Measurements from ENCODE around the gene TTC33.
"Not testable (repeated sequence)": the region's sequence is repeated elsewhere in the genome, so short reads cannot be mapped to it uniquely, and the experiment has no call there.

The TTC33 gene

DNA sequence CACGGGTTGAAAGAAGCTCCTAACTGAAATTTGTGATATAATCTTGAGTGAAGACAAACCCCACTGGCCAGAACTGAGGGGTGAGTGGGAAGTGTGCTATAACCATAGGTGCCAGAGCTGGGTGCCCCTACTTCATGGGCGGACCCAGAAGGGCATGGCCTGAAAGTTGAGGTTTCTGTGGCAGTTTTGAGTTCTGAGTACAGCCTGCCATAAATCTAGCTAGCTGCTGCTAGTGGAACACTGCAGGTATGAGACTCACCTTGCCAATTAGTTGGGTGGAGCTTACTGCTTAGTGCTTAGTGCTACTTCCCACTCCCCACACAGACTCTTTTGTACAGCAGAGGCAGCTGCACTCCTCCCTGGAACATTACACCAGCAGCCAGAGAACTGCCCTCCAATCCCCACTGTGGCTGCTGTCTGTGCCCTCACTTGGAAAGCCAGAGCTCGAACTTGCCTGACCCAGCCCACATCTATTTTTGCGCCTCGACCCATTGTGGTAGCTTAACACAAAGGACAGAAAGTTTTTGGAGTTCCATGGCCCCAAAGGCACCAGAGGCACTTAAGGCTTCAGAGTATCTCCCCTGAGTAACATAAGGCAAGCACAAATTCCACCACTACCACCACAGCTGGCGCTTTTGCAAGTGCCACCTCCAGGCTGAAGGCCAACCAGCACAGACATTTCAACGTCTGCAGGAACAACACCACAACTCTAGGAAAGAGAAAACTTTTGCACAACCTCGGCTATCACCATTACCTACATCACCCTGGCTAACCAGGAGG is 103.1 kb downstream of the TTC33 start:
- DNase-seq (ENCODE audit: low read depth) = no peak

DNA sequence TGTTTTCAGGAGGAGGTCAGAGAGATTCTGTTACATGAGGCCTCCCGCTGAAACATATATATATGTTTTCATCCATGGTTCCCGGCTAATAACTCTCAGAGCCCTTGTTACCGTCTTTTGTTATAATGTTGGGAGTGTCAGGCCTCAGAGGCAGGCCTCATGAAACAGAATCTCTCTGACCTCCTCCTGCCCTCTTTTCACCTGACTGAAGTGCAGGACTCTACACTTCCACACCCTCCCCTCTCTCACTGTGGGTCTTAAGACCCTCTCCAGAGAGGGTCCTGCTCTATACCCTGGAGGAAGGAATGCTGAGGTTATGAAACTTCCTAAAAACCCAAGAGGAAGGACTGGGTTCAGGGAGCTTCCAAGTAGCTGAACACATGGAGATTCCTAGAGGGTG is 104.6 kb downstream of the TTC33 start:
- no peak for DNase-seq (ENCODE audit: low read depth)

DNA sequence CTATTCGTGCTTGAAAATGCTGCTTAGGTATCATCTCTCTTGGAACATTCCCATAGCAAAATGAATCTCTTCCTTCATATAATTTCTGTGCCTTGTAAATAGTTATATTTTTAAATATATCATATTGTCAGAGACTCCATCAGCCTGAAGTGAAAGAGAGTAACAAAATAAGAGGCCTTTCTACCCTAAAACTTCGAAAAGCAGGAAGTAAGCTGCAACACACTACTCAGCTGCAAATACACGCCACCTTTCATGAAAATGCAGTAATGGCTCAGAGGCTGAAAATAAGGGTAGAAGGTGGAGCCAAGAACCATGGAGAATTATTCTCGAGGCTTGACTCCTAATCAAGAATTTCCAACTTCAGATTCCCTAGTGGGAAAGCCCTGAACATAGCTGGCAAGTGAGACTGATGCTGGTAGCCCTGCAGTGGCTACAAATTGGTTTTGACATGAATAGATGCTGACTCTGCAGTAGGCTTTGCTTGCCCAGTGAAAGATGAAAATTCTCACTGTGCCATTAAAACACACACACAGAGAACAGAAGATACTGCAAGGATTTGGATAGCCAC is 106.2 kb downstream of the TTC33 start:
- DNase-seq (ENCODE audit: low read depth) = no peak

DNA sequence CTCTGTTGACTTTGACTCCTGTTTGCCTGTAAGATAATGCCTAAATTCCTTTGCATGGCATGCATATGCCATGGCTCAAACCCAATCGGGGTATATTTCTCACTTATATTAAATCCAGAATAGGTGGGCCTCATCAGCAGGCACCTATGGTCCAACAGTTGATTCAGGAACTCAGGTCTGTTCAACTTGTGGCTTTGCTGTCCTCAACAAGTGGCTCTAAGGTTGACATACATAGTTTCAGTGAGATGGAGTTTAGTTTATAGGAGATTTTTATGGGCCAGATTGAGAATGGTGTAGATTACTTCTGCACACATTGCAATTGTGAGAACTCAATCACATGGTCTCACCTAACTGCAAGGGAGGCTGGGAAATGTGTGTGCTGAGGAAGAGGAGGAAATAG is 107.6 kb downstream of the TTC33 start:
- no peak for DNase-seq (ENCODE audit: low read depth)

DNA sequence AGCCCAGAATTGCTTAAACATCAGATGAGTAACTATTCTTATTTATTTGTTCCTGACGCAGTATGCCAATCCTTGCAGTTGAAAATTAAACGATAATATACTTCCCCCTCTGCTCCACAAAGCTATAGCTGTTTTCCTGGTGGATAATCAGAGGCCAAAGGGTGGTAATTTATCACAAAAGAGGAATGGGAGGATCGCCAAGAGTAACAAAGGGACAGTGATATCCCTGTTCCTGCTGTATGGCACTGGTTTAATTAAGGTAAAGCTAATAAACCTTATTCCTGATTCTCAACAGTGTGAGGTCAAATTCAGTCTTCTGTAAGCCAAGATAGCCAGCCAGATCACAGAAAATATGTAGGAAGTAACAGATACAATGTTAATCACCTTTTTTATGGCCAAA is 109.5 kb downstream of the TTC33 start:
- DNase-seq (ENCODE audit: low read depth) = no peak

DNA sequence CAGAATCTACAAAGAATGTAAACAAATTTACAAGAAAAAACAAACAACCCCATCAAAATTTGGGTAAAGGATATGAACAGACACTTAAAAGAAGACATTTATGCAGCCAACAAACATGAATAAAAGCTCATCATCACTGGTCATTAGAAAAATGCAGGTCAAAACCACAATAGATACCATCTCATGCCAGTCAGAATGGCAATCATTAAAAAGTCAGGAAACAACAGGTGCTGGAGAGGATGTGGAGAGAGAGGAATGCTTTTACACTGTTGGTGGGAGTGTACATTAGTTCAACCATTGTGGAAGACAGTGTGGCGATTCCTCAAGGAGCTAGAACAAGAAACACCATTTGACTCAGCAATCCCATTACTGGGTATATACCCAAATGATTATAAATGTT is 116.2 kb downstream of the TTC33 start:
- not testable (repeated sequence) for DNase-seq (ENCODE audit: low read depth)

DNA sequence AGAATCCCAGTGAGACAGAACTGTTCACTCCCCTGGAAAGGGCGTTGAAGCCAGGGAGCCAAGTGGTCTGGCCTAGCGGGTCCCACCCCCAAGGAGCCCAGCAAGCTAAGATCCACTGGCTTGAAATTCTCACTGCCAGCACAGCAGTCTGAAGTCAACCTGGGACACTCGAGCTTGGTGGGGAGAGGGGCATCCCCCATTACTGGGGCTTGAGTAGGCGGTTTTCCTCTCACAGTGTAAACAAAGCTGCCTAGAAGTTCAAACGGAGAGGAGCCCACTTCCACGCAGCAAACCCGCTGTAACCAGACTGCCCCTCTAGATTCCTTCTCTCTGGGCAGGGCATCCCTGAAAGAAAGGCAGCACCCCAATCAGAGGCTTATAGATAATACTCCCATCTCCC is 121.2 kb downstream of the TTC33 start:
- DNase-seq (ENCODE audit: low read depth) = no peak

DNA sequence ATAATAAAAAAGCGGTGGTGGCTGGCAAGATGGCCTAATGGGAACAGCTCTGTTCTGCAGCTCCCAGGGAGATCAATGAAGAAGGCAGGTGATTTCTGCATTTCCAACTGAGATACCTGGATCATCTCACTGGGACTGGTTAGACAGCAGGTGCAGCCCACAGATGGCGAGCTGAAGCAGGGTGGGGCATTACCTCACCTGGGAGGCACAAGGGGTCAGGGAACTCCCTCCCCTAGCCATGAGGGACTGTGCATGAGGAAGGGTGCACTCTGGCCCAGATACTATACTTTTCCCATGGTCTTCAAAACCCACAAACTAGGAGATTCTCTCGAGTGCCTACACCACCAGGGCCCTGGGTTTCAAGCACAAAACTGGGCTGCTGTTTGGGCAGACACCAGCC is 121.6 kb downstream of the TTC33 start:
- DNase-seq (ENCODE audit: low read depth) = no peak

DNA sequence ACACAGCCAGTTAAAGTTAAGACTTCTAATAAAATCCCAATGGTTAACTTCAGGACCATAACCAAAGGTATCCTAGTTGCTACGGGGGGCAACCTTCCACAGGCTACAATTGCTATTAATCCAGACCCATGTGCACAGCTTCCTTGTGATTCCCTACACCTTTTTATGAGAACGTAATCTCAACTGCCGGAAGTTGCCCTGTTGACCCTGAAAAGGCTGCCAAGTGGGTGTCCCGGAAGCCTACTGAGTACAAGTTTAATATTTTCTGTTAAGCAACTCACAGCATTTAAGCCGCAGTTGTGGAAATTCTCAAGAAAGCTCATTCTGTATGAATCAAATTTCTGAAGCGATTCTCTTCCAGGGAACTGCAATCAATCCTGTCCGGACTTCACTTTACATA is 124.5 kb downstream of the TTC33 start:
- no peak for DNase-seq (ENCODE audit: low read depth)

DNA sequence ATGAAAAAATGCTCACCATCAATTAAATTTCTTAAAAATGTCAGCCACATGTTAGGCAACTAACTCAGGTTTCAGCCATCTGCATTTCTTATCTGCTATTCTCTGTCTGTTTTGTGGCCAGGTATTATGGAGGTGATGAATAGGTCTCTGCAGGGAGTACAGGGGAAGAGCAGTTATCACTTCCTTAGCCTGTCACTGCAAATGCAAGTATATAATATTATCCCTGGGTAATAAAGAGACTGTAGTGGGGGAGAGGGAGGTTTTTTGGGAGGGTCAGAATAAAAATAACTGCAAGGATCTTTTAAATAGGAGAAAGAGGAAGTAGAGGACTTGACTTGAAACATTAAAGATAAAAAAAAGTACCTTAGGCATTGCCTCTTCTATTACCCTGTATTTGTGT is 125.6 kb downstream of the TTC33 start:
- DNase-seq (ENCODE audit: low read depth) = no peak

DNA sequence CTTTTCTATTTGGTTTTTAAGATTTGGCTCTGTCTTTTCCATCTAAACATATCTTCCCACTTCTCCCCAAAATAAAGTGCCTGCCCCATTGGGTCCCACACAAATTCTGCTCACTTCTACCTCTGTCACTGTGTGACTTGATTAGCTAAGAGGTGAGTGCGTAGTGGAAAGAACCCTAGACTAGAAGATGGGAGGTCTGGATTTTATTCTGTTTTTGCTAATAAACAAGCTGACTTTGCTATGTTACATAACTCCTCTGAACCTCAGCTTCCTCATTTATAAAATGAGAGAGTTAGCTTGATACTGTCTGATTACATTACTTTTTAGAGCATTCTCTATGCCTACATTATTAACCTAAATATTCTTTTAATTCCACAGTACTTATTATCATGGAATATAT is 127.4 kb downstream of the TTC33 start:
- no peak for DNase-seq (ENCODE audit: low read depth)

DNA sequence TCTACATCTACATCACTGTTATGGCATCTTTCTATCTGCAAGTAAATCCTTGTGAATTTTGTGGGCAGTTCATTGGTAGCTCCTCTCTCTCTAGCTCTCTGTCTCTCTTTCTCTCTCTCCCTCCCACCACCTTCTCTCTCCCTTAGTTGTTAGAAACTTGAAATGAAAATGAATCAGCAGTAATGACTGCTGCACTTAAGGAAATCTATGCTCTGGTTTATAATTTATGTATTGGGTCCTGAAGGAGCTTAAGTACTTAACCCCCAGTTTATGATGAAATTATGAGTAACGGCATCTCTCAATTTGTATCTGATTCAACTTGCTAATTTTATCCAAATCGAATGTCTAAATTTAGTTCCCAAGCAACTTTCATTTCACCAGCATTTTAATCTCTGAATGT is 128.1 kb downstream of the TTC33 start:
- DNase-seq (ENCODE audit: low read depth) = no peak

DNA sequence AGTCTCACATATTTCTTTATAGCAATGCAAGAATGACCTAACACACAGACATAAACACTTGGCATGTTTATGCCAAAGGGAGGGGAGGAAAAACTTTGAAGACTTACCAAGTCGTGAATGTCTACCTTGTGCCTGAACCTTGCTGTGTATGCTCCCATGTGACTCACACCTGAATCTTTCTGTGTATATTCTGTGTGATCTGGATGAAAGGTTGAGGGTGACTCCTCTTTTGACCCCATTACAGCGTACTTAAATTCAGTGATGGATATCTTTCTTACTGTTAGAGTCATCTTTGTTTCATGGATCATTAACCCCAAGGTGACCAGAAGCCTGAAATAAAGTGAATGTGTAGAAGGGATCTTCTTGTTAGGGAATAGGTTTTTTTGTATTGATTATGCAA is 129.0 kb downstream of the TTC33 start:
- DNase-seq (ENCODE audit: low read depth) = no peak

DNA sequence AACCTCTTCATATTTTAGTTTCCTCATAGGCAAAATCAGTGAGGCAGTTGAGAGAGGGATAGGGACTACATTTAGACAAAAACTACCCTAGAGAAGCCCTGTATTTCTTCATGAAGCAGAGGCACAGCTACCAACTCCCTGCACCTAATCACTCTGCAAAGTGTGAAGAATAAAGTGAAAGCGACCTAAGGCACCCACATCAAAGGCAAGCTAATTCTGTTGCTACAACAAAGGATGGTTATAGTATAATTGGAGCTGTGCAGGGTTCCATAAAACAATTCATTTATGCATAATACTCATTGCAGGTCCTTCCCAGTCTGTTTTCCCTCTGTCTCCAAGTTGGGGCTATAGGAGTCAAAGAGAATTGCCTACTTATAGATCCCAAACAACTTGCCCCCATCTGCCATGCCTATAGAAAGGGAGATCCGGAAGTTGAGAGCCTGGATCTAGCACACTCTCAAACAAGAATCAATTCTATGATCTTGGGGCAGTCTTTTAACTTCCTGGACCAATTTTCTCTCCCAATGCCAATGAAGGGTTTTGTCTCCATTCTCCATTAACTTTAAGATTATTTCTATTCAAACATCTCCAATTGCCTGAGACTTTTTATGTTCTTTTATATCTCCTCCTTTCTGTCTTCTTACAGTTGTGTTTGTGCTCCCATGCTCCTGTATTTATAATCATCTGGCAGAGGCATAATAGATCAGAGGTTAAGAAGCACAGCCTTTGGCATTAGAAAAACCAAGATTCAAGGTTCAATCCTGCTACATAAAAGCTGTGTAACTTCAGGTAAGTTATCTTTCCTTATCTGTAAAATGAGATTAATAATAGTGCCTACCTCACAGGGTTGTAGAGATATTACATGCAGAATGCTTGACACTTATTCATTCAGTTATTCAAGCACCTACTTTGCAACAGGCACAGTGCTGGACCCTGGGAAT is 132.0 kb downstream of the TTC33 start:
- DNase-seq (ENCODE audit: low read depth) = no peak

DNA sequence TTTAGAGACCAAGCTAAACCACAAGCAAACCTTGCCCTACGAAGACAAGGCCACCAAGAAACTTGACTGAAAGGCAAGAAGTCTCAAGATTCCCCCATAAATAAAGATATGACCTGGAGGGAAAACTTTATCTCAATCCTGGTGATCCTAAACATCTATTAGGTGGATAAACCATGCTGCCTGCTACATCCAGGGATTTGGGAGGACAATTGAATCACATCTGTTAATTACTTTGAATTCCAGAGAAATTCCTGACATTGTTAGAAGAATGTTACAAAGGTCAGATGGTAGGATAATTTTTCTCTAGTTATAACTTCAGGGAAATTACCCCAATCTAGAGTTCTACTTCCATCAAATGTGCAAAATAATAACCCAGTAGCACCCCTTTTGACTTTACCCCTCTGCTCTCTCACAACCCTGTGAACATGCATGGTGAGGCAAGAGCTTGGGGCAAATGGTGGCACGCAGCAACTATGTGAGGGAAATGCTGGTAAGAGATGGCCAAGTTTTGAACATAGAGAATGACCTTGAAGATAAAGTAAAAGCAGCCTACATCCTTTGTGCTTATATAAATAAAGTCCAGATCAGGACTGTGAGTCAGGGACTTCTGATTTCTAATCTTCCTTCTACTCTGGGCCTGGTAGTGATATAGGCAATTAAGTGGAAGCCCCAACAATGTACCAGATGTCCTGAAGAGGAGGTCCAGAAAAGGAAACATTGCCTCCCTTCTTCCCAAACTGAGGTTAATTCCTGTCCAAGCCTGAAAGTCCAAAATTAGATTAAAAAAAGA is 133.1 kb downstream of the TTC33 start:
- DNase-seq (ENCODE audit: low read depth) = no peak

DNA sequence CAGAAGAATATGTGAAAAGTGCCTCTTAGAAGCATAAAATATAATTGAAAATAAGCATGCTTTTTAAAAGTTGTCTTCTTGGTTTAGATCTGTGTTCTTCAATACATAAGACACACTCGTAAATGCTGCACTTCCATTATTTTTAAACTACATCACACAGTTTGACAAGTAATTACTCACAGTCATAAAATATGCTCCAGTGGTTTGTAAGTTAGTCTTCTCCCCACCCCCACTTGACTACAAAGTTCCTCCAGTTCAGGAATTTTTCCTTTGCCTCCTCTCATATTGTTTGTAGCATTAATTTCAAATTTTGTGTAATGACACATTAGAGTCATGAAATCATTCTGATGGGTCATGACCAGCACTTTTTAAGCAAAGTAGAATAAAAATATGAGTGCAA is 136.3 kb downstream of the TTC33 start:
- DNase-seq (ENCODE audit: low read depth) = no peak

DNA sequence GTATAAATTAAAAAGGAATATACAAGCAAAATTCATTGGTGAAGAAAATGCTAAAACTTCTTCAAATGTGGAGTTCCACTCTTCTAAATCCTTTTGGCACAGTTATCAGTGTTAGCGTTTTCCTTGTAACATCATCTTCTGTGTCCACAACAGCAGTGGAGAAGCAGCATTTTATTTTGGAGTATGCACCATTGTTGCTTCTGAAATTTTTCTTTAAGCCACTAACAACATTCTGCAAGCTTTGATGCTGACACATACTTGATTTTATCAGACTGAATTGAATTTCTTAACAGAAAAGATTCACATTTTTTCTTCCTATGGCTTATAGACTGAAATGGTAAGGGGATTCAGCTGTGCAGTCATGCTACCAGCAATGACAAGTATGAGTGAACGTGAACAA is 136.8 kb downstream of the TTC33 start:
- DNase-seq (ENCODE audit: low read depth) = no peak

DNA sequence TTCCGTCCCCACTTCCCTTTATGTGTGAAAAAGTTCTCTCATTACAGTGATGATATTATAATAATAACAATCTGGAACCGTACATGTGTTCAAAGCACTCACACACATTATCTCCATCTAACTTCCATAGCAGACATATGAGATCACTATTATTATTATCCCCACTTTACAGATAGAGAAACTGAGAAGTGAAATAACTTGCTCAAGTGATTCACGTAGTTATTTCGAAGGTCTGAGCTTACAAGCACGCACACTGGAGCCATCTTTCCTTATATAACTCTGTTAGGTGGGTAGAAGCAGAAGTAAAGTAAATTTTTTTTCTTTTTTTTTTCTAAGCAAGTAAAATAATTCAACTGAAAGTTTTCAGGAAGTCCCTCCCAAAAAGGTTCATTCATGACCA is 139.0 kb downstream of the TTC33 start:
- DNase-seq (ENCODE audit: low read depth) = no peak

DNA sequence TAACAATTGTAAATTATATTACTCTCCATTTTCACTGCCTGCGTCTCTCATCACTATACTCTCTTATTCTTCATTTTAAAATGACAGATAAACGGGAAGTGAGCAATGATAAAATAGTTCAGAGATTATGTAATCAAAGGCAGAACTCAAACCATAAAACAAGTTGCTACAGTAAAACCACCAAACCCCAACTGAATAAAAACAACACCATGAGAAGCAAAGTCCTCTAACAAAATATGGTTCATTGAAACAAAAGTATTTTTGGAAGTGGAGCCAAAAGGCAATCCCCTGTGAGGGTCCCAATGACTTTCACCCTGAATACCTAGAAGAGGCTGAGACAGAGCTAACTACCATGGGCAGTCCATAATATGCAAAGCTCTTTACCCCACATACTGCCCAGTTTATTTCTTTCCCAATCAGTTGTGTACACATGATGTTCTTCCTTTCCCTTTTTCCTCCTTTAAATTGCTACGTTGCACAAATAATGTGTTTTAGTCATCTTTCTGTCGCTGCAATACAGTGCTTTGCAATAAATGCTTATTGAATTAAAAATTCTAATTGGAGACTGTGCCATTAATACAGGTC is 140.1 kb downstream of the TTC33 start:
- DNase-seq (ENCODE audit: low read depth) = no peak

DNA sequence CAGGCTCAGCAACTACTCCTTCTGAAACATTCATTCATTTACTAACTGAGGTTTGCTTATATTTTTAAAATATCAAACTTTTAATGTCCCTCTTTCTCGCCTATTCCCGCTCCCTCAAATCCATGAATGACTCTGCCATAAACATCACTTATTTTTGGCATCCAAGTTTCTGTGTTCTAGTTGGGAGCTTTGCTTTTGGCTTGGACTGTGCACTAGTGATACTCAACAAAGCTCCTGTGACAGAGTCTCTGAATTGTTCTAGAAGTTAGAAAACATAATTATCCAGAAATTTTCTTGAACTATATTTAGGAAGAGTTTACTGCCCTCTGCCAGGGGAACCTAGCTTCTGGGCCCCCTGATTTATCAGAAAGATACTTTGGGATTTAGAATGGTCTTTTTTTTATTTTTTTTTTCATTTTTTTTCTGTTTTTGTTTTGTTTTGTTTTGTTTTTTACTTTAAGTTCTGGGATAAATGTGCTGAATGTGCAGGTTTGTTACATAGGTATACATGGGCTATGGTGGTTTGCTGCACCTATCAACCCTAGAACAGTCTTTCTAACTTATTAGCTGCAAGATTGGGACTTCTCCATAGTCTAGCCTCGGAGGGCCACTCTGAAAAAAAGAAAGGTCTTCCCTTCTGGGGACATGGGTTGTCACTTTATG is 140.7 kb downstream of the TTC33 start:
- DNase-seq (ENCODE audit: low read depth) = no peak

DNA sequence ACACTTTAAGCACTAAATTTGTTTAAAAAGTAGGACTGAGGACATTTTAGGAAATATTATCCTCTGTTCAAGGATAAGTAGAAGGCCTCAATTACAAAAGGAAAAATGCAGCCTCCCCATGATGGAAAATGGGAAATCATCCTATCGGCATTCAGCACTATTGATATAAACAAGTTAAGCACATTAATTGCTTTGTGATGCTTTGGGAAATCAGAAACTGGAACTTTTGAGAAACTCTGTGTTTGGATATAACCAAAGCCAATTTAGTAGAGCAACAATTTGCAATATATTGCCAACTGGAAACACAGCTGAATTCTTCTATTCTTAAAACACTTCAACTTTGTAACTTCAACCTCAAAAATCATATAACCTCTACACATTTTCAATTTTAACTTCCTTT is 141.3 kb downstream of the TTC33 start:
- DNase-seq (ENCODE audit: low read depth) = no peak
